Osteocyte (in vitro differentiated cells): ENCODE results near the gene KCTD5. TPM values are rescaled to one million over a fixed set of nuclear protein-coding genes. Genes with fewer than 3 reads are reported as not detected.

Experiments used
- DNase-seq: peaks from one replicate; pipeline ENCODE4 v3.0.0; 2021; ENCODE audit warnings: mixed read lengths; ENCODE audit not compliant: unreplicated experiment; ENCODE audit errors: extremely low spot score
- H3K27ac Mint-ChIP-seq: one replicate; pipeline ENCODE4 v1.8.0; 2021; ENCODE audit warnings: mild to moderate bottlenecking, mixed read lengths; ENCODE audit not compliant: unreplicated experiment
- H3K27me3 Mint-ChIP-seq: one replicate; pipeline ENCODE4 v1.8.0; 2021; ENCODE audit warnings: mixed read lengths; ENCODE audit not compliant: unreplicated experiment
- H3K36me3 Mint-ChIP-seq: one replicate; pipeline ENCODE4 v1.8.0; 2021; ENCODE audit warnings: mixed read lengths; ENCODE audit not compliant: unreplicated experiment
- H3K4me1 Mint-ChIP-seq: one replicate; pipeline ENCODE4 v1.8.0; 2021; ENCODE audit warnings: mixed read lengths; ENCODE audit not compliant: unreplicated experiment
- H3K4me3 Mint-ChIP-seq: one replicate; pipeline ENCODE4 v1.8.0; 2021; ENCODE audit warnings: mild to moderate bottlenecking, moderate library complexity, mixed read lengths; ENCODE audit not compliant: unreplicated experiment
- H3K9me3 Mint-ChIP-seq: one replicate; pipeline ENCODE4 v1.8.0; 2021; ENCODE audit warnings: mixed read lengths; ENCODE audit not compliant: unreplicated experiment
- CTCF ChIP-seq: fragments of 200-600 bp; sonication (generic); IDR thresholded peaks from 2 replicates; pipeline ENCODE4 v1.5.0; 2021; ENCODE audit warnings: antibody characterized with exemption, mild to moderate bottlenecking, moderate library complexity
- total RNA-seq: library from RNA; stranded (reverse); gene quantifications from 2 replicates; pipeline ENCODE4 v1.2.1, GENCODE V29; 2021

Gene KCTD5
- total RNA-seq, 1 donor from 2014 or later = 28.0 TPM

- no peak for DNase-seq
- peaks cover 4% of the 10 kb centered on the region for H3K36me3 Mint-ChIP-seq
These were observed 22.1 kb downstream of the KCTD5 start for GRCh38 chr16:2704166-2704982.

GRCh38 chr16:2704983-2705275 is 22.6 kb downstream of the KCTD5 start:
- Mint-ChIP-seq H3K4me1 (no peaks in the 10 kb centered on the region), H3K9me3 (no peaks in the 10 kb centered on the region), H3K27me3 (no peaks in the 10 kb centered on the region), H3K36me3 (peaks cover 4% of the 10 kb centered on the region), H3K4me3 (no peak overlapping the region), H3K27ac (no peak overlapping the region)
- TF ChIP-seq CTCF = no peak
- no peak for DNase-seq

More at GRCh38 chr16:2704166-2704982, 22.1 kb downstream of the KCTD5 start:
- no peak overlapping the region for H3K27ac Mint-ChIP-seq
- H3K27me3 Mint-ChIP-seq = no peaks in the 10 kb centered on the region
- no peaks in the 10 kb centered on the region for H3K9me3 Mint-ChIP-seq
- TF ChIP-seq CTCF = no peak
- H3K4me3 Mint-ChIP-seq = no peak overlapping the region
- no peaks in the 10 kb centered on the region for H3K4me1 Mint-ChIP-seq

GRCh38 chr16:2705351-2705750 is 23.0 kb downstream of the KCTD5 start:
- Mint-ChIP-seq H3K4me3 (no peak overlapping the region), H3K36me3 (peaks cover 4% of the 10 kb centered on the region), H3K27ac (no peak overlapping the region), H3K4me1 (no peaks in the 10 kb centered on the region), H3K9me3 (no peaks in the 10 kb centered on the region), H3K27me3 (no peaks in the 10 kb centered on the region)
- no peak for TF ChIP-seq CTCF
- DNase-seq = no peak

DNA sequence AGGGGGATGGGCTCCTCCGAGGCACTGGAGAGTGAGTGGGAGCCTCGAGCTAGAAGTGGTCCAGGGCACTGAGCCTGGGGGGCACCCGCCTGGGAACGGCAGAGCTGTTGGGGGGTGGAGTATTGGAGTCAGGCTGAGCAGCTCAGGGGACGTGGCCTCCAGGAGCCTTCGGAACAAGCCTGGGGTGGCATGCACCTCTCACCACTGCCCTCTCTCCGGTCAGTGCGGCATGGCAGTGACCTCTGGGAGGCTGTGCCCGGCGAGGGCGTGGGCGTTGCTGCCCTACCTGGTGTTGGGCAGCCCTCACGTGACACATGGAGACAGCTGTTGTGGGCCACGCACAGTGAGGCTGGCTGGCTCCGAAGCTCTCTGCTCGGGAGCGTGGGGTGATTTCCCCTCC is 23.8 kb downstream of the KCTD5 start:
- Mint-ChIP-seq H3K36me3 (peaks cover 4% of the 10 kb centered on the region), H3K9me3 (no peaks in the 10 kb centered on the region), H3K27me3 (no peaks in the 10 kb centered on the region), H3K4me3 (no peak overlapping the region), H3K4me1 (no peaks in the 10 kb centered on the region), H3K27ac (no peak overlapping the region)
- no peak for TF ChIP-seq CTCF
- DNase-seq = no peak

- Mint-ChIP-seq H3K9me3 (no peaks in the 10 kb centered on the region), H3K4me1 (no peaks in the 10 kb centered on the region), H3K4me3 (no peak overlapping the region), H3K27ac (no peak overlapping the region), H3K36me3 (peaks cover 4% of the 10 kb centered on the region), H3K27me3 (no peaks in the 10 kb centered on the region)
- no peak for TF ChIP-seq CTCF
- no peak for DNase-seq
These were observed 24.4 kb downstream of the KCTD5 start for GRCh38 chr16:2706611-2707311.
